A549 (cell line): ENCODE data around the gene ADARB2. TPM values are rescaled to one million over a fixed set of nuclear protein-coding genes. Genes with fewer than 3 reads are reported as not detected.

ENCODE experiments used
- ATAC-seq, 2 experiments: fragments of 200-7000 bp in 1 of 2; fragments of >200 bp in 1 of 2; cut with Nextera tagmentation in 1 of 2; cut with Tn5 transposase in 1 of 2; 3 replicates each; pipeline versions ENCODE4 v1.8.0 to v1.9.1; 2018 to 2020; ENCODE audit warnings: mild to moderate bottlenecking in 1 of 2, moderate library complexity in 1 of 2
- CTCF ChIA-PET: fragments of 300-600 bp; sonication (Branson Sonifier 250); formaldehyde crosslinking; extraction: SDS; loops from one replicate; lab custom pipeline; 2021; ENCODE audit warnings: antibody characterized with exemption, inconsistent platforms; lab: Yijun Ruan, JAX
- POLR2A ChIA-PET: fragments of 350-600 bp; formaldehyde crosslinking; extraction: SDS; loops from one replicate; lab custom pipeline; 2021; ENCODE audit warnings: antibody characterized with exemption, inconsistent platforms; lab: Yijun Ruan, JAX
- DNase-seq, 2 experiments: peaks; one replicate each; pipeline versions ENCODE4 v3.0.0 to v3.0.0-alpha.2; 2011 to 2016; ENCODE audit warnings: low read depth in 1 of 2, low spot score in 1 of 2
- FAIRE-seq: peaks from 2 replicates; lab custom pipeline; 2011; peaks lifted over from hg19 to GRCh38; lab: Jason Lieb, UNC
- H3K27ac ChIP-seq, 2 experiments: fragments of >200 bp; sonication (Bioruptor Twin); formaldehyde crosslinking; 3 replicates each; pipeline ENCODE4 v1.5.1; 2016 to 2017
- H3K4me1 ChIP-seq: fragments of >200 bp; sonication (Bioruptor Twin); formaldehyde crosslinking; 3 replicates; pipeline ENCODE4 v1.6.1; 2016
- H3K4me2 ChIP-seq: fragments of >200 bp; sonication (Bioruptor Twin); formaldehyde crosslinking; 3 replicates; pipeline ENCODE4 v1.6.1; 2016
- H3K4me3 ChIP-seq: fragments of >200 bp; sonication (Bioruptor Twin); formaldehyde crosslinking; 3 replicates; pipeline ENCODE4 v1.5.1; 2016
- H3K9me3 ChIP-seq: fragments of >200 bp; sonication (Bioruptor Twin); formaldehyde crosslinking; 3 replicates; pipeline ENCODE4 v1.6.1; 2016
- BCL3 ChIP-seq: fragments of >200 bp; sonication (Bioruptor Twin); formaldehyde crosslinking; IDR thresholded peaks from 3 replicates; pipeline ENCODE4 v1.6.1; 2016
- CHD2 ChIP-seq: fragments of 150-350 bp; IDR thresholded peaks from 2 replicates; pipeline ENCODE4 v1.6.1; 2014; ENCODE audit warnings: low read length; ENCODE audit not compliant: partially characterized antibody
- CHD4 ChIP-seq: fragments of 200-600 bp; sonication (generic); IDR thresholded peaks from 2 replicates; pipeline ENCODE4 v1.6.1; 2016; ENCODE audit warnings: antibody characterized with exemption, mild to moderate bottlenecking, borderline replicate concordance
- ELK1 ChIP-seq: fragments of 150-350 bp; IDR thresholded peaks from 2 replicates; pipeline ENCODE4 v1.6.1; 2014; ENCODE audit warnings: low read depth, mild to moderate bottlenecking, low read length
- EP300 ChIP-seq, 2 experiments: fragments of >200 bp; sonication (Bioruptor Twin); formaldehyde crosslinking; IDR thresholded peaks; 2 replicates in 1 of 2; 3 replicates in 1 of 2; pipeline ENCODE4 v1.6.1; 2016 to 2017
- FOXS1 ChIP-seq: fragments of 250-450 bp; sonication (Bioruptor Pico); IDR thresholded peaks from 2 replicates; pipeline ENCODE4 v1.5.0; 2020; ENCODE audit warnings: mild to moderate bottlenecking, moderate library complexity
- GATA3 ChIP-seq: IDR thresholded peaks from 2 replicates; pipeline ENCODE4 v1.6.1; 2012; ENCODE audit warnings: borderline replicate concordance
- HEYL ChIP-seq: fragments of 250-450 bp; sonication (Bioruptor Pico); IDR thresholded peaks from 2 replicates; pipeline ENCODE4 v1.8.0; 2021; ENCODE audit warnings: mild to moderate bottlenecking, moderate library complexity
- JUN ChIP-seq, 2 experiments: fragments of >200 bp; sonication (Bioruptor Twin); formaldehyde crosslinking; IDR thresholded peaks; 2 replicates in 1 of 2; 3 replicates in 1 of 2; pipeline ENCODE4 v1.6.1; 2016 to 2017
- KDM1A ChIP-seq: fragments of 200-600 bp; sonication (generic); IDR thresholded peaks from 2 replicates; pipeline ENCODE4 v1.6.1; 2016; ENCODE audit warnings: low read depth, mild to moderate bottlenecking
- MAFK ChIP-seq: fragments of 450-650 bp; IDR thresholded peaks from 2 replicates; pipeline ENCODE4 v1.6.1; 2014; ENCODE audit not compliant: partially characterized antibody
- MAZ ChIP-seq: fragments of 150-350 bp; IDR thresholded peaks from 2 replicates; pipeline ENCODE4 v1.6.1; 2014; ENCODE audit warnings: antibody characterized with exemption, low read depth, low read length, borderline replicate concordance
- MYC ChIP-seq: IDR thresholded peaks from 2 replicates; pipeline ENCODE4 v1.6.1; 2012; ENCODE audit warnings: mild to moderate bottlenecking, inconsistent platforms, low read length, improper control_type of control experiment, borderline replicate concordance
- NR3C1 ChIP-seq: fragments of >200 bp; sonication (Bioruptor Twin); formaldehyde crosslinking; IDR thresholded peaks from 3 replicates; pipeline ENCODE4 v1.6.1; 2017
- POLR2AphosphoS2 ChIP-seq: conservative IDR thresholded peaks from 2 replicates; pipeline ENCODE4 v1.6.1; 2012; ENCODE audit warnings: low read length, improper control_type of control experiment, inconsistent platforms
- RARB ChIP-seq: fragments of 250-450 bp; sonication (Bioruptor Pico); IDR thresholded peaks from 2 replicates; pipeline ENCODE4 v1.8.0; 2021; ENCODE audit warnings: mild to moderate bottlenecking, moderate library complexity
- RFX5 ChIP-seq: fragments of 450-650 bp; IDR thresholded peaks from 2 replicates; pipeline ENCODE4 v1.7.1; 2014; ENCODE audit warnings: antibody characterized with exemption, mild to moderate bottlenecking, moderate library complexity
- SMC3 ChIP-seq: fragments of >200 bp; sonication (Bioruptor Twin); formaldehyde crosslinking; IDR thresholded peaks from 3 replicates; pipeline ENCODE4 v1.6.1; 2018; ENCODE audit warnings: inconsistent platforms
- TFCP2L1 ChIP-seq: fragments of 250-450 bp; sonication (Bioruptor Pico); IDR thresholded peaks from 2 replicates; pipeline ENCODE4 v1.5.0; 2021; ENCODE audit warnings: mild to moderate bottlenecking
- TP53 ChIP-seq: fragments of 250-450 bp; sonication (Bioruptor Pico); IDR thresholded peaks from 2 replicates; pipeline ENCODE4 v1.5.0; 2021; ENCODE audit warnings: mild to moderate bottlenecking, moderate library complexity
- ZC3H11A ChIP-seq: fragments of 450-650 bp; IDR thresholded peaks from 2 replicates; pipeline ENCODE4 v1.6.1; 2014; ENCODE audit warnings: antibody characterized with exemption, mild to moderate bottlenecking
- ZFP36 ChIP-seq: fragments of 450-650 bp; IDR thresholded peaks from 2 replicates; pipeline ENCODE4 v1.6.1; 2014; ENCODE audit warnings: borderline replicate concordance; ENCODE audit not compliant: partially characterized antibody
- WGBS: methylation state at CpG from one replicate; pipeline ENCODE4 v1.1.6; 2017; ENCODE audit errors: missing lambda C conversion rate; 5-methylcytosine and 5-hydroxymethylcytosine counted together
- polyA plus RNA-seq, 4 experiments: library from polyadenylated mRNA; depleted of rRNA in 3 of 4; stranded (reverse); fragments of >200 nt; fragmentation: RNase III in 1 of 4; extraction: RNeasy Plus Mini Kit Qiagen cat#74134 plus additional on column Dnase treatment in 1 of 4; gene quantifications; 2 replicates in 3 of 4; 3 replicates in 1 of 4; pipeline ENCODE4 v1.2.3, GENCODE V29; 2011 to 2017

Gene ADARB2
- polyA plus RNA-seq, 2 of the 4 experiments (the other 2 are of a cell fraction), result not detected

- Histone ChIP-seq H3K4me2 (no peak overlapping the region), H3K9me3 (no peaks in the 10 kb centered on the region), H3K4me3 (no peak overlapping the region), H3K27ac (no peak overlapping the region)
- ChIA-PET CTCF (no interaction called here), POLR2A (no interaction called here)
- WGBS, result 64% methylated on average over 26 of the region's 30 CpGs
- no peak for TF ChIP-seq GATA3
- no peak for TF ChIP-seq MYC
- TF ChIP-seq TP53 (CRISPR knock-in tag), result no peak
- TF ChIP-seq EP300 (IDR thresholded peaks at IDR 0.05), result no peak
- TF ChIP-seq BCL3, result no peak
- TF ChIP-seq CHD4, result no peak
- no peak for TF ChIP-seq JUN (IDR thresholded peaks at IDR 0.05)
- TF ChIP-seq POLR2AphosphoS2, result no peak
- no peak for TF ChIP-seq FOXS1 (CRISPR knock-in tag)
- TF ChIP-seq ZFP36, result no peak
- TF ChIP-seq SMC3, result no peak
- TF ChIP-seq CHD2, result no peak
- TF ChIP-seq ZC3H11A, result no peak
- no peak for TF ChIP-seq HEYL (CRISPR knock-in tag)
- TF ChIP-seq, all 56 proteins: peak for 0
- ATAC-seq (no peak), DNase-seq (no peak), FAIRE-seq (no peak)
- H3K4me1 ChIP-seq, result no peaks in the 10 kb centered on the region
Measured at GRCh38 chr10:1400101-1401070, 336.9 kb downstream of the ADARB2 start.

DNA sequence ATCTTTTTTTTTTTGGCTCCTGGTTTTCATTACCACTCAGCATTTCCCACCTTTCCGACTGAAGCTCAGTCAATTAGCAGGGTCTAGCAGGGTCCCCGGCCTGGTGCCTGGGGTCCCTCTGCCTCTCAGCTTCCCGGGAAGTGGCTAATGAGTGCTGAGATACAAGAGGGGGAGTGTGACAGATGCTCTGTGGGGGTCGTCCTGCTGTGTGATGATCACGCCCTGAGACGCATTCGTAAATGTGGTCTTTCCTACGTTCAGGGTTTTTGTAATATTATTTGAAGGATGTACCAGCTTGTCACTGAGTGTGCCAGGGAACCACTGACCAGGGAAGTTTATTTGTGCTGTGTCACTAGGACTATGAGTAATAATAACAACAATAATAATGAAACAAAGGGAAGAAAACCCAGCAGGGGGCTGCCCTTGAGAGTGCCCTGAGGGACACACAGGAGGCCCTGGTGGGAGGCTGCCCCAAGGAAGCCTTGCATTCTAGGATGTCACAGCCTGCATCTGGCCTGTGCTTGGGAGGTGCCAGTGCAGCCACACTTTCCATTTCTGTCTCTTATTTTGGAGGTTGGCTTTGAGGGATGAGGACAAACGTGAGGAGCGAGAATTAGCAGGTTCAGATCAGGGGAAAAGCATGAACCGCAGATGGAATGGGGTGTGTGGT is 337.8 kb downstream of the ADARB2 start:
- DNase-seq (no peak), FAIRE-seq (no peak), ATAC-seq (no peak)
- TF ChIP-seq KDM1A (no peak), MAZ (no peak), GATA3 (no peak), ZC3H11A (no peak), ELK1 (no peak), CHD2 (no peak), HEYL (CRISPR knock-in tag) (no peak), TFCP2L1 (CRISPR knock-in tag) (no peak), POLR2AphosphoS2 (no peak), MAFK (no peak), NR3C1 (no peak), RARB (CRISPR knock-in tag) (no peak), RFX5 (no peak), ZFP36 (no peak)
- ChIA-PET POLR2A (no interaction called here), CTCF (no interaction called here)
- WGBS, result 45% methylated on average over 11 of the region's 11 CpGs
- no peak overlapping the region for H3K4me3 ChIP-seq
- H3K4me1 ChIP-seq, result no peaks in the 10 kb centered on the region
- no peak overlapping the region for H3K4me2 ChIP-seq
- H3K9me3 ChIP-seq, result no peaks in the 10 kb centered on the region
- no peak overlapping the region for H3K27ac ChIP-seq
